Left lobe of liver (tissue), 2 donors: Measurements from ENCODE around the gene ANKRD12. TPM values are rescaled to one million over a fixed set of nuclear protein-coding genes. Genes with fewer than 3 reads are reported as not detected.
"Not testable (repeated sequence)": the region's sequence is repeated elsewhere in the genome, so short reads cannot be mapped to it uniquely, and the experiment has no call there.

Experiments
- ATAC-seq: fragments of 200-7000 bp; cut with Tn5 transposase; one replicate; pipeline ENCODE4 v1.9.1; 2020; ENCODE audit warnings: mild to moderate bottlenecking, moderate library complexity
- DNase-seq: peaks from one replicate; pipeline ENCODE4 v3.0.0-alpha.2; 2020; ENCODE audit warnings: low spot score
- total RNA-seq: library from RNA; stranded (reverse); gene quantifications from one replicate; pipeline ENCODE4 v1.2.1, GENCODE V29; 2021
- donor health status: DM: no; HTN: no; CAD: no; lungs with moderate emphysema.
- donor health status: DM: no; HTN: yes; CAD: no.

The ANKRD12 gene
- total RNA-seq, 1 donor from 2014 or later = 15.0 TPM

- ATAC-seq (no peak), DNase-seq (no peak)
Observed at GRCh38 chr18:9139400-9140039, 2.9 kb downstream of the ANKRD12 start.

- ATAC-seq = no peak
- DNase-seq = no peak
Observed at GRCh38 chr18:9140381-9140780, 3.8 kb downstream of the ANKRD12 start.

- DNase-seq = no peak
Observed at GRCh38 chr18:9140984-9141383, 4.4 kb downstream of the ANKRD12 start.

DNA sequence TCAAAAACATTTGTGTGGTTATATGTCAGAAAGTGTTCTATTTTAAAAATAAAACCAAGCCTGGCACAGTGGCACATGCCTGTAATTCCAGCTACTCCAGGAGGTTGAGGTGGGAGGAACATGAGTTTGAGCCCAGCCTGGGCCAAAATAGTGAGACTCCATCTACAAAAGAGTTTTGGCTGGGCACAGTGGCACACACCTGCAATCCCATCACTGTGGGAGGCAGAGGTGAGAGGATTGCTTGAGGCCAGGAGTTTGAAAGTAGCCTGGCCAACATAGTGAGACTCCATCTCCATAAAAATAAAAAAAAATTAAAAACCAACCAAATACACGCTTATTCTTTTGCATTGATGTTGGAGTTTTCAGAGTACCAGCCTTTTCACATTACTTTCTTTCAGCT lies 9.6 kb downstream of the ANKRD12 start:
- ATAC-seq = no peak
- DNase-seq = no peak

More at GRCh38 chr18:9140984-9141383, 4.4 kb downstream of the ANKRD12 start:
- no peak for ATAC-seq

DNA sequence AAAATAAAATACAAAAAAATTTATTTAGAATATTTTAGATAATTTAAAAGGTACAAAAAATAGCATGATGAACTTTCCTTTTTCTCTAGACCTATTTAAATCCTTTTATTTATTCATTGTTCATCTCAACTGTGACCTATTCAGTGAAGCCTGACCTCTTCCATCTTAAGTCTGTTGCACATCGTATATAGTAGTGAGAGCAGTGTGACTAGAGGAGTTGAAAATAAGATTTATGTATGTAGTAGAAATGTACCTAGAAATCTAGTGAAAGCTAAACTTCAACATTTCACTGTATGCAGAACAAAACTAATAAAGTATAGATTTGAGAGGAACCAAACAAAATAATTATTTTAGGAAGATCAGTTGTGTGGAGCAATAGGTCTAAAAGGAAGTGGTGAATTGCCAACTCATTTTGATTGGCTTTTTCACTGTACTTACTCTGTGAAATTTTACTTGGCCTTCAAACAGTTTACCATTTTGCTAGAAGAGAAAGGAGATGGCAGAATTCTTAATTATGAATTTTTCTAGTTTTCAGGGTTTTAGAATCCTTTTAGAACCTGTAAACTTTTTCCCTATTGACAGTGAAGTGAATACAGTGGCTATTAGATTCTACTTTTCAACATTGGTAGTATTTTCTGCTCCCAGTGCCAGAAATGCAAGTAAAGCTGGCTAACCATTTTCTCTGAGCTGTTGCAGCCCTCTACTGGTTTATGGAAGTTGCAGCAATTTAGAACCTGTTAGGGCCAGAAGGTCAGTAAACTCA lies 11.0 kb downstream of the ANKRD12 start:
- ATAC-seq (peak; percentile 95), DNase-seq (no peak)

- ATAC-seq = no peak
- no peak for DNase-seq
Observed at GRCh38 chr18:9148203-9148552, 11.6 kb downstream of the ANKRD12 start.

DNA sequence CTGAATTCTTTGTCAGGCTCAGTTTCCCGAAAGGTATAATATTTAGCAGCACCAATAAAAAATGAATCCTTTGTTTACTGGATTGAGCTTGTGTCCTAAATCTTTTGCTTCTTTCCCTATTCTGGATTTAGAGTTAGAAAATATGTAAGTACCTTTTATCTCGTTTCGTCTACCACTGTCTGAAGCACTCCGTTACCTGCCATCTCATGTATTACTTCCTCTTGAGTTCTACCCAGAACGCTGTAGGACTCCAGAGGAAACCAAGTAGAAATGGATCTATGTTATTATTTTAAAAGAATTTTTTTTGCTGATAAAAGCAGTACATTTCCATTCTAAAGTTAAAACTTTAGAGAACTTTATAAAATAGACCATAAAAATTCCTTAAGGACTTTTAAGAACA lies 13.5 kb downstream of the ANKRD12 start:
- DNase-seq (no peak), ATAC-seq (no peak)

DNA sequence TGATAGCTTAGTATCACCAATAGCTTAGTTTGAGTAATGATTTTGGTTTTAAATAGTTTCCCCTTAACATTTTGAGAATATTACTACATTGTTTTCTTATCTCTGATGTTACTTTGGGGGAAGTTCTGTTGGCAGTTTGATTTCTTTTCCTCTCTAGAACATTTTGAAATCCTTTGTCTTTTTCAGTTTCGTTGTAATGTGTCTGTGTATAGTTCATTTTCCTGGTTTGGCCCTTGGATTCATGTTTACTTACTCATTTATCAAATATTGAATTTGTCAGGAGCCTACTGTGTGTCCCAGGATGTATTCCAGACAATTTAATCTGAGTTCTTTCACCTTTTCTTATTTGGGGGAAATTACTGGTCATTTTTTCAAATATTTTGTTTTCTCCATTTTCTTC lies 16.7 kb downstream of the ANKRD12 start:
- peak; percentile 62 for ATAC-seq
- no peak for DNase-seq

- DNase-seq (no peak), ATAC-seq (no peak)
Observed at GRCh38 chr18:9156604-9157249, 20.1 kb downstream of the ANKRD12 start.

GRCh38 chr18:9157806-9158205 lies 21.2 kb downstream of the ANKRD12 start:
- DNase-seq (no peak), ATAC-seq (no peak)

GRCh38 chr18:9160014-9160413 lies 23.4 kb downstream of the ANKRD12 start:
- DNase-seq = no peak
- ATAC-seq = no peak

DNA sequence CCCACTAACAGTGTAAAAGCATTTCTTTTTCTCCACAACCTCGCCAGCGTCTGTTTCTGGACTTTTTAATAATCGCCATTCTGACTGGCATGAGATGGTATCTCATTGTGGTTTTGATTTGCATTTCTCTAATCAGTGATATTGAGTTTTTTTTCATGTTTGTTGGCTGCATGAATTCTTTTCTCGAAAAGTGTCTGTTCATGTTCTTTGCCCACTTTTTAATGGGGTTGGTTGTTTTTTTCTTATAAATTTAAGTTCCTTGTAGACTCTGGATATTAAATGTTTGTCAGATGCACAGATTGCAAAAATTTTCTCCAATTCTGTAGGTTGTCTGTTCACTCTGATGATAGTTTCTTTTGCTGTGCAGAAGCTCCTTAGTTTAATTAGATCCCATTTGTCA lies 26.1 kb downstream of the ANKRD12 start:
- ATAC-seq, DNase-seq: not testable (repeated sequence)

DNA sequence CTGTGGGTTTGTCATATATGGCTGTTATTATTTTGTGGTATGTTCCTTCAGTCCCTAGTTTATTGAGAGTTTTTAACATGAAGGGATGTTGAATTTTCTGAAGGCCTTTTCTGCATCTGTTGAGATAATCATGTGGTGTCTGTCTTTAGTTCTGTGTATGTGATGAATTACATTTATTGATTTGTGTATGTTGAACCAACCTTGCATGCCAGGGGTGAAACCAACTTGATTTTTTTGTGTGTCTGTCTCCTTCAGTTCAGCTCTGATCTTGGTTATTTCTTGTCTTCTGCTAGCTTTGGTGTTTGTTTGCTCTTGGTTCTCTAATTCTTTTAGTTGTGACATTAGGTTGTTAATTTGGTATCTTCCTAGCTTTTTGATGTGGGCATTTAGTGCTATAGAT lies 27.6 kb downstream of the ANKRD12 start:
- ATAC-seq, DNase-seq: not testable (repeated sequence)

- DNase-seq, ATAC-seq: not testable (repeated sequence)
Observed at GRCh38 chr18:9165883-9166282, 29.3 kb downstream of the ANKRD12 start.

DNA sequence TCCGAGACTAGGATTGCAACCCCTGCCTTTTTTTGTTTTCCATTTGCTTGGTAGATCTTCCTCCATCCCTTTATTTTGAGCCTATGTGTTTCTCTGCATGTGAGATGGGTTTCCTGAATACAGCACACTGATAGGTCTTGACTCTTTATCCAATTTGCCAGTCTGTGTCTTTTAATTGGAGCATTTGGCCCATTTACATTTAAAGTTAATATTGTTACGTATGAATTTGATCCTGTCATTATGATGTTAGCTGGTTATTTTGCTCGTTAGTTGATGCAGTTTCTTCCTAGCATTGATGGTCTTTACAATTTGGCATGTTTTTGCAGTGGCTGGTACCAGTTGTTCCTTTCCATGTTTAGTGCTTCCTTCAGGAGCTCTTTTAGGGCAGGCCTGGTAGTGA lies 32.9 kb downstream of the ANKRD12 start:
- not testable (repeated sequence) for DNase-seq, ATAC-seq

- DNase-seq, ATAC-seq: not testable (repeated sequence)
Observed at GRCh38 chr18:9171919-9172318, 35.3 kb downstream of the ANKRD12 start.

- peak; percentile 37 for ATAC-seq
- DNase-seq = no peak
Observed at GRCh38 chr18:9172506-9173127, 36.0 kb downstream of the ANKRD12 start.

GRCh38 chr18:9173770-9174233 lies 37.2 kb downstream of the ANKRD12 start:
- no peak for DNase-seq
- no peak for ATAC-seq

DNA sequence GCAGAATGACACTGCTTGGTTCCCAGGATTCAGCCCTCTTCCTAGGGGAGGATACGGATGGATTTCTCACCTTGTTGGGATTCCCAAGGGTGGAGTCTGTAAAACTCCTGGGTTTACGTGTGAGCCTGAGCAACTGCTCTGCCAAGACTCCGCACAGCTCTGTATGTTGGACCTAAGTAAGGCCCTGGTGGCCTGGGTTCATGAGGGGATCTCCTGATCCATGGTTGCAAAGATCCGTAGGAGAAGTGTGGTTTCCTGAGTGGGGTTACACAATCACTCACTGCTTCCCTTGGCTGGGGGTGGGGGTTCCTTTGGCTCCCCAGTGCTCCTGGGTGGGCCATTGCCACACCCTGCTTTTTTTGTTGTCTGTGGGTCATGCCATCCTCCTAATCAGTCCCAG lies 37.7 kb downstream of the ANKRD12 start:
- DNase-seq = no peak

DNA sequence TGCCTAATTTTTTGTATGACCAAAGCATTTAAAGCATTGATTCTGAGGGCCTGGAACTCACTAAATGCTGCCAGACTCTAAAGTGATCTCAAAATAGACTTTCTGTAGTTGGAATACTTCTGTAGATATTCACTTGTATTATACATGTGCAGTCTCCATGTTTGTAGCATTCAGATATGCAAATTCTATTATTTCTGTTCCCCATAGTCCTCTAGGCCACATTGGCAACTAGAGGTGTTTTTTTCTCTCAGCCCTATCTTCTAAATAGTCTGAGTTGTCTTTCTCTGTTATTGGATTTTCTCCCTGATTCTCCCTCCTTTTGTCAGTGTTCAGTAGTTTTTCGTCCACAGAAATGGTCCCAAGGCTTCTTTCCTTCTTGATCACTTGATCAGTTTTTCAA lies 38.5 kb downstream of the ANKRD12 start:
- DNase-seq = no peak
- ATAC-seq = no peak

More for the DNA sequence above, 37.7 kb downstream of the ANKRD12 start:
- peak; percentile 40 for ATAC-seq

- DNase-seq = no peak
- no peak for ATAC-seq
Observed at GRCh38 chr18:9177031-9177430, 40.5 kb downstream of the ANKRD12 start.
